ENCODE measurements around the gene SARS2. TPM values are rescaled to one million over a fixed set of nuclear protein-coding genes. Genes with fewer than 3 reads are reported as not detected.

Gene SARS2
- polyA plus RNA-seq, 1 experiment, result 26.1 TPM

- H3K36me3 ChIP-seq (ENCODE audit: control insufficient read depth, insufficient read depth, low read length), result peaks cover 1% of the 10 kb centered on the region; the same call in 1 of the 2 replicates
- POLR2A ChIA-PET, result no interaction called here
Measured at GRCh38 chr19:38912600-38913514, 17.7 kb downstream of the SARS2 start.

DNA sequence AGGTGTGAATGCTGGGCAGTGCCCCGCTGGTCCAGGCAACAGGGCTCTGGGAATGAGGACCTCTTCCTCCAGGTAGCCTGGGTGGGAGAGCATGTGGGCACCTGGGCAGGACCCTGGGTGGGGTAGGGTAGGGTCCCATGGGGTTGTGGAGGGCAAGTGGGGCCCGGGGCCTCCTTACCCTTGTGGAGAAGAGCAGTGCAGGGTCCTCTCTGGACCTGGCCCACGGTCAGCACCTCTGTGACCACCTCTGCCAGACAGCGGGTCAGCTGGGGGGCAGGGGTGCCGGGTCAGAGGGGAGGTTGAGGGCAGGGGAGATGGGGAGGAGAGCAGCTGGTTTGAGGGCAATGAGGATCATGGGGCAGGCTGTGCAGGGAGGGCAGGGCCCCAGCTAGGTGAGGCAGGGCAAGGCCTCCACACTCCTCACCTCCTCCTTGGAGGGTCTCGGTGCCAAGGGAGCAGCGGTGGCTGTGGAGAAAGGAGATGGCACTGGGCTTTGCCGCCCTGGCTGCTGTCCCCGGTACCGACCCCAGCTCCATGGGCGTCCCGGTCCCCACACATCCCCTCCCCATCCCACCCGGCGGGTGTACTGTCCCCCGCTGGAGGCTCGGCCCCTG is 19.1 kb downstream of the SARS2 start:
- H3K4me3 ChIP-seq (ENCODE audit: low read depth, low read length), result no peak overlapping the region
- ChIA-PET POLR2A (no interaction called here), CTCF (no interaction called here)
- no peak for TF ChIP-seq CTCF (IDR thresholded peaks at IDR 0.05; ENCODE audit: insufficient read depth, low read depth, low read length)
- no peak for DNase-seq (ENCODE audit: low read depth)
- H3K27me3 ChIP-seq (ENCODE audit: control insufficient read depth, insufficient read depth, low read length), result no peaks in the 10 kb centered on the region; the same call in 1 of the 2 replicates
- peaks cover 2% of the 10 kb centered on the region; the same call in 1 of the 2 replicates for H3K36me3 ChIP-seq (ENCODE audit: control insufficient read depth, insufficient read depth, low read length)

More at GRCh38 chr19:38912600-38913514, 17.7 kb downstream of the SARS2 start:
- TF ChIP-seq CTCF (IDR thresholded peaks at IDR 0.05; ENCODE audit: insufficient read depth, low read depth, low read length), result no peak
- CTCF ChIA-PET, result interaction anchor here (0.8 to 1.0 kb wide), 2 partner anchors 18 to 510 kb away, joined by 3 read pairs; partner anchors contain the start of genes FAM98C, MRPS12 and SARS2
- no peaks in the 10 kb centered on the region; the same call in 1 of the 2 replicates for H3K27me3 ChIP-seq (ENCODE audit: control insufficient read depth, insufficient read depth, low read length)
- DNase-seq (ENCODE audit: low read depth), result no peak
- H3K4me3 ChIP-seq (ENCODE audit: low read depth, low read length), result no peak overlapping the region

DNA sequence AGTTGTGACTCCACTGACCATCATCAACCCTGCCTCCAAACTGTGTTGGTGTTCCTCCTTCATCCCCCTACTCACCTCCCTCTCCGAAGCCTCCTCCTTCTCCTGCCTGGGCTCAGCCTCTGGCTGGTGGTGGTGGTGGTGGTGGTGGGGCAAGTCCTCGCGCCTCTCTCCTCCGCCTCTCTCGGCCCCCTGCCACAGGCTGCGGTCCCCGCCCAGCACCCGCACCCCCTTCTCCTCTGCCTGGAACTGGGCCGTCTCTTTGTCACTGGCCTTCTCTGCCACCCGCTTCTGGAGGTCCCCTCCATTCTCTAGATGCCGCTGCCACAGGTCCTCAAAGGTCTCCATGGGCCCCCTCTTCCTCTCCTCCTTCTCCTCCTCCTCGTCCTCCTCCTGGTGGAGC is 20.1 kb downstream of the SARS2 start:
- no peak for DNase-seq (ENCODE audit: low read depth)
- ChIA-PET POLR2A (no interaction called here), CTCF (interaction anchor here (1.5 kb wide), 1 partner anchor 20 kb away, joined by 4 read pairs; the partner anchor contains the start of genes MRPS12 and SARS2)
- H3K4me3 ChIP-seq (ENCODE audit: low read depth, low read length), result no peak overlapping the region
- H3K27me3 ChIP-seq (ENCODE audit: control insufficient read depth, insufficient read depth, low read length), result no peaks in the 10 kb centered on the region; the same call in 1 of the 2 replicates
- no peak for TF ChIP-seq CTCF (IDR thresholded peaks at IDR 0.05; ENCODE audit: insufficient read depth, low read depth, low read length)
- H3K36me3 ChIP-seq (ENCODE audit: control insufficient read depth, insufficient read depth, low read length), result peaks cover 3% of the 10 kb centered on the region; the same call in 1 of the 2 replicates

DNA sequence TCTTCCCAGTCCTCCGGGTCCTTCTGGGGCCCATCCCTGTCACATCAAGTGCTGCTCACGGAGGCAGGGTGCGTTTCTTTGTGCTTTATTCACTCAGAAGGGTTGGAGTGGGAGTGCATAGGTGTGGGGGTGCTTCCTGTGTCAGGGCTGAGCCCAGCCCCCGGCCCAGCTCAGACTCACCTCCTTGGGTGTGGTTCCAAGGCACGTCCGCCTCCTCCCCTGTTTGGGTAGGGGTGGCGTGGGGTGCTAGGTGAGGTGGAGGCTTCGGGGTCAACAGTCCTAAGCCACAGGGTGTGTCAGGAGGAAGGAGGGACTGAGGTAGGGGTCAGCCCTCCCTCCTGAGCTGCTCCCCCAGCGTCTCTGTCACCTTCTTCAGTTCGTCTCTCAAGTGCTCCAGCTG is 21.7 kb downstream of the SARS2 start:
- ChIA-PET POLR2A (no interaction called here), CTCF (interaction anchor here (1.5 kb wide), 1 partner anchor 21 kb away, joined by 4 read pairs; the partner anchor contains the start of genes MRPS12 and SARS2)
- TF ChIP-seq CTCF (IDR thresholded peaks at IDR 0.05; ENCODE audit: insufficient read depth, low read depth, low read length), result no peak
- DNase-seq (ENCODE audit: low read depth), result no peak
- Histone ChIP-seq H3K36me3 (ENCODE audit: control insufficient read depth, insufficient read depth, low read length) (peaks cover 8% of the 10 kb centered on the region; the same call in 1 of the 2 replicates), H3K27me3 (ENCODE audit: control insufficient read depth, insufficient read depth, low read length) (no peaks in the 10 kb centered on the region; the same call in 1 of the 2 replicates), H3K4me3 (ENCODE audit: low read depth, low read length) (no peak overlapping the region)

- ChIA-PET POLR2A (no interaction called here), CTCF (interaction anchor here (0.5 to 3.8 kb wide), 3 partner anchors 20 to 273 kb away, joined by 3 to 16 read pairs (median 3); partner anchors contain the start of genes MRPS12 and SARS2)
- TF ChIP-seq CTCF (IDR thresholded peaks at IDR 0.05; ENCODE audit: insufficient read depth, low read depth, low read length), result no peak
- Histone ChIP-seq H3K27me3 (ENCODE audit: control insufficient read depth, insufficient read depth, low read length) (no peaks in the 10 kb centered on the region; the same call in 1 of the 2 replicates), H3K4me3 (ENCODE audit: low read depth, low read length) (no peak overlapping the region), H3K36me3 (ENCODE audit: control insufficient read depth, insufficient read depth, low read length) (peaks cover 8% of the 10 kb centered on the region; the same call in 1 of the 2 replicates)
- DNase-seq (ENCODE audit: low read depth), result no peak
Measured at GRCh38 chr19:38907670-38908069, 22.9 kb downstream of the SARS2 start.

All from BJ (cell line).